ENCODE data around the gene SETMAR.

DNA sequence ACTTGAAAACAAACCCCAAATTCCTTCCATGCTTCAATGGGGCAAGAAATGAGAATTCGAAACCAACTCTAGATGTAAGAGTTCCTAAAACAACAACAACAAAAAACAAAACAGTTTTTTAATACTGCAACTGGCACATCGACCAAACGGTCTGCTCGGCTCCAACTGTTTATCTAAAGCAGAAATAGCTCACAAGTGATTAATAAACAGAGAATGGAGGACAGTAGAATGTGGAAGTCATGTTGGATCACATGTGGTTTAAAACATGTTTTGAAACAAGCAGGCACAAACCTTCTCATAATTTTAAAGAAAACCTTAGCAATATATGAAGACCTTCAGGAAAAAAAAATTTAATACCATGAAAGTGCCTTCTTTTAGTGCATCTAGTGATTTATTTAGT lies 55.1 kb downstream of the SETMAR start:
- TF ChIP-seq CTCF (IDR thresholded peaks at IDR 0.05) = no peak
- no peak for TF ChIP-seq EZH2 (IDR thresholded peaks at IDR 0.05; ENCODE audit: borderline replicate concordance, insufficient read depth, low read depth, low read length, poor library complexity, severe bottlenecking)
